Left colon (tissue), 2 donors: ENCODE data around the gene PLCB4. TPM values are rescaled to one million over a fixed set of nuclear protein-coding genes. Genes with fewer than 3 reads are reported as not detected.
A peak's percentile ranks its signal among the peaks of the same experiment; 100 is the strongest.

ENCODE experiments used
- ATAC-seq: fragments of 200-7000 bp; cut with Tn5 transposase; one replicate; pipeline ENCODE4 v1.9.1; 2020; ENCODE audit warnings: mild to moderate bottlenecking, moderate library complexity
- DNase-seq, 2 donors: peaks; one replicate each; pipeline ENCODE4 v3.0.0-alpha.2; 2020
- intact Hi-C, 2 donors: fragments of 100-400 bp; cut with DNase I in 1 of 2; cut with micrococcal nuclease in 1 of 2; formaldehyde crosslinking; loops; one replicate each; pipeline versions ENCODE4 v1.11.2 to v1.14.0; 2022; cut with DNase I, micrococcal nuclease
- total RNA-seq, 2 donors: library from RNA; stranded (reverse); fragmentation: NEBNext Ultra II Directional; extraction: Animal tissue kit (Norgen Biotek cat#: 25700); gene quantifications; one replicate each; pipeline ENCODE4 v1.2.1, GENCODE V29; 2021
- donor health status: DM: no; HTN: no; CAD: no.
- donor health status: DM: yes; HTN: yes; CAD: no.

PLCB4 gene
- total RNA-seq, 2 donors from 2014 or later: 45.3 to 58.2 TPM

- intact Hi-C loops: no loop called here
- DNase-seq (no peak), ATAC-seq (no peak)
Observed at GRCh38 chr20:9476637-9477036, 407.8 kb downstream of the PLCB4 start.

GRCh38 chr20:9478771-9479170, 409.9 kb downstream of the PLCB4 start:
- intact Hi-C loops: no loop called here
- no peak for DNase-seq
- no peak for ATAC-seq

GRCh38 chr20:9480066-9480465, 411.2 kb downstream of the PLCB4 start:
- intact Hi-C loops: no loop called here
- ATAC-seq (no peak), DNase-seq (no peak)

- ATAC-seq (no peak), DNase-seq (no peak)
- intact Hi-C loops: no loop called here
Observed at GRCh38 chr20:9482180-9482579, 413.3 kb downstream of the PLCB4 start.

- intact Hi-C loops: no loop called here
- ATAC-seq: no peak
- DNase-seq: no peak
Observed at GRCh38 chr20:9483131-9483530, 414.2 kb downstream of the PLCB4 start.

GRCh38 chr20:9485614-9486340, 416.9 kb downstream of the PLCB4 start:
- ATAC-seq (no peak), DNase-seq (no peak)
- intact Hi-C loops: no loop called here

- intact Hi-C loops: no loop called here
- no peak for DNase-seq
- ATAC-seq: no peak
Observed at GRCh38 chr20:9487231-9487630, 418.3 kb downstream of the PLCB4 start.

GRCh38 chr20:9488063-9488462, 419.2 kb downstream of the PLCB4 start:
- intact Hi-C loops: no loop called here
- ATAC-seq (no peak), DNase-seq (no peak)

GRCh38 chr20:9490161-9490560, 421.3 kb downstream of the PLCB4 start:
- ATAC-seq (no peak), DNase-seq (no peak)
- intact Hi-C loops: no loop called here

GRCh38 chr20:9490631-9491030, 421.7 kb downstream of the PLCB4 start:
- no peak for ATAC-seq
- intact Hi-C loops: no loop called here
- no peak for DNase-seq

GRCh38 chr20:9491324-9491723, 422.4 kb downstream of the PLCB4 start:
- ATAC-seq (no peak), DNase-seq (no peak)
- intact Hi-C loops: no loop called here

- DNase-seq: no peak
- no peak for ATAC-seq
- intact Hi-C loops: no loop called here
Observed at GRCh38 chr20:9492067-9492466, 423.2 kb downstream of the PLCB4 start.

- intact Hi-C loops: no loop called here
- no peak for DNase-seq
- ATAC-seq: no peak
Observed at GRCh38 chr20:9493803-9494202, 424.9 kb downstream of the PLCB4 start.

GRCh38 chr20:9495701-9496100, 426.8 kb downstream of the PLCB4 start:
- DNase-seq (no peak), ATAC-seq (no peak)
- intact Hi-C loops: no loop called here

- ATAC-seq (no peak), DNase-seq (no peak)
- intact Hi-C loops: no loop called here
Observed at GRCh38 chr20:9496155-9496554, 427.3 kb downstream of the PLCB4 start.

GRCh38 chr20:9498322-9498721, 429.4 kb downstream of the PLCB4 start:
- no peak for ATAC-seq
- intact Hi-C loops: no loop called here

GRCh38 chr20:9499126-9499899, 430.4 kb downstream of the PLCB4 start:
- ATAC-seq (no peak), DNase-seq (no peak)
- intact Hi-C loops: no loop called here

More at GRCh38 chr20:9498322-9498721, 429.4 kb downstream of the PLCB4 start:
- no peak for DNase-seq

- peak; percentile 12 to 40 for DNase-seq
- intact Hi-C loops: no loop called here
- ATAC-seq: peak; percentile 81
Observed at GRCh38 chr20:9500121-9500520, 431.2 kb downstream of the PLCB4 start.

- intact Hi-C loops: no loop called here
- peak; percentile 88 for ATAC-seq
- no peak for DNase-seq
Observed at GRCh38 chr20:9501473-9501872, 432.6 kb downstream of the PLCB4 start.

- ATAC-seq (no peak), DNase-seq (no peak)
- intact Hi-C loops: no loop called here
Observed at GRCh38 chr20:9503526-9504245, 434.8 kb downstream of the PLCB4 start.
